AG04450 (cell line): ENCODE data around the gene SDK1. TPM values are rescaled to one million over a fixed set of nuclear protein-coding genes. Genes with fewer than 3 reads are reported as not detected.

Source experiments
- CTCF ChIA-PET: fragments of 300-600, 350-600 bp; formaldehyde crosslinking; extraction: SDS; loops from one replicate; lab custom pipeline; 2022; ENCODE audit warnings: antibody characterized with exemption, inconsistent platforms; lab: Charles Lee
- POLR2A ChIA-PET: fragments of 350-600 bp; formaldehyde crosslinking; extraction: SDS; loops from one replicate; lab custom pipeline; 2021; ENCODE audit warnings: antibody characterized with exemption, inconsistent platforms; lab: Yijun Ruan, JAX
- DNase-seq: peaks from one replicate; pipeline ENCODE4 v3.0.0-alpha.2; 2011; ENCODE audit warnings: low read depth, low spot score
- H3K27ac ChIP-seq: one replicate; pipeline ENCODE4 v1.5.1; 2012; ENCODE audit warnings: low read depth, low read length, control low read depth
- H3K27me3 ChIP-seq: one replicate; pipeline ENCODE4 v1.6.0; 2012; ENCODE audit warnings: low read length; ENCODE audit not compliant: control insufficient read depth, insufficient read depth
- H3K4me3 ChIP-seq: 2 replicates; pipeline ENCODE4 v1.5.1; 2011; ENCODE audit warnings: mild to moderate bottlenecking, low read depth, low read length, control low read depth
- H3K9me3 ChIP-seq: 2 replicates; pipeline ENCODE4 v1.5.1; 2012; ENCODE audit warnings: low read length; ENCODE audit not compliant: control insufficient read depth, insufficient read depth
- CTCF ChIP-seq: IDR thresholded peaks from 2 replicates; pipeline ENCODE4 v1.5.1; 2011; ENCODE audit warnings: low read depth, low read length, control low read depth, inconsistent platforms
- polyA plus RNA-seq: library from polyadenylated mRNA; depleted of rRNA; stranded (reverse); fragments of >200 nt; gene quantifications from 2 replicates; pipeline ENCODE4 v1.2.3, GENCODE V29; 2011

Gene SDK1
- polyA plus RNA-seq, 1 experiment: 2.2 TPM

DNA sequence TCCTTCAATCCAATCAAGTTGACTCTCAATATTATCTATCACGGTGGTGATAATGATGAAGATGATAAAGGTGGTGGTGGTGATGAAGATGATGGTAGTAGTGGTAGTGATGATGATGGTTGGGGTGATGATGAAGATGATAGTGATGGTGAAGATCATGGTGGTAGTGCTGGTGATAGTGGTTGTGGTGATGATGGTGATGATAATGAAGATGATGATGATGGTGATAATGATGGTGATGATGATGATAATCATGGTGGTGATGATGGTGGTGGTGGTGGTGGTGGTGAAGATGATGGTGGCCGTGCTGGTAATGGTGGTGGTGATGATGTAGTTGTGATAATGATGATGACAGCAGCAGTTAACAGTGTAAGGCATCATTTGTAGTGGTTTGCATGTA lies 29.8 kb upstream of the SDK1 start:
- CTCF ChIA-PET: no interaction called here
- H3K27ac ChIP-seq: no peak overlapping the region
- peaks cover 6% of the 10 kb centered on the region; the same call in 1 of the 2 replicates for H3K9me3 ChIP-seq
- DNase-seq: no peak
- POLR2A ChIA-PET: no interaction called here
- TF ChIP-seq CTCF: no peak
- H3K27me3 ChIP-seq: peaks cover 2% of the 10 kb centered on the region
- no peak overlapping the region for H3K4me3 ChIP-seq

DNA sequence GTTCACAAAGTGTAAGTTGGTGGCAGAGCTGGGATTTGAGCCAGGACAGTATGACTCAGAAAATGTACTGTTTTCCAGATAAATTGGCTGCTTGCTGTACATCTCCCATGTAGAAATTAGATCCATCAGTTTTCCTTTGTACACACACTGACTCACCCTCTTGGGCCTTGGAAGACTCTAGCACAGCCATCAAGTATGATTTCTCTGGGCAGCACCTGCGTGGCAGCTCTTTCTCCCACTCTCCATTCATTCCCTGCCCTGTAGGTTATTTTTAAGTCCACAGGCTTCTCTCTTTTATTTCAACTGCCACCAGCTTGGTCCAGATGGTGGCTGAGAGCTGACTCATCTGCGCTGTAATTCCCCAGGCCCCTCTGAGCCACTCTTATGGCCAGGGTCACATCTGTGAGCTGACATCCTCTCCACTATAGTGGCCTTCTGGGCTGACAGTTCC lies 28.3 kb upstream of the SDK1 start:
- Histone ChIP-seq H3K27ac (peak overlapping the region; percentile 78), H3K27me3 (no peaks in the 10 kb centered on the region), H3K9me3 (peaks cover 6% of the 10 kb centered on the region; the same call in 1 of the 2 replicates), H3K4me3 (no peak overlapping the region)
- POLR2A ChIA-PET: interaction anchor here (0.9 kb wide), 1 partner anchor 28 kb away, joined by 3 read pairs; no protein-coding TSS in a partner anchor
- no peak for TF ChIP-seq CTCF
- CTCF ChIA-PET: no interaction called here
- peak; percentile 92 for DNase-seq

GRCh38 chr7:3274131-3274530 lies 26.9 kb upstream of the SDK1 start:
- ChIA-PET POLR2A (no interaction called here), CTCF (no interaction called here)
- peaks cover 6% of the 10 kb centered on the region; the same call in 1 of the 2 replicates for H3K9me3 ChIP-seq
- no peak overlapping the region for H3K4me3 ChIP-seq
- H3K27me3 ChIP-seq: no peaks in the 10 kb centered on the region
- no peak for DNase-seq
- no peak overlapping the region for H3K27ac ChIP-seq
- no peak for TF ChIP-seq CTCF

DNA sequence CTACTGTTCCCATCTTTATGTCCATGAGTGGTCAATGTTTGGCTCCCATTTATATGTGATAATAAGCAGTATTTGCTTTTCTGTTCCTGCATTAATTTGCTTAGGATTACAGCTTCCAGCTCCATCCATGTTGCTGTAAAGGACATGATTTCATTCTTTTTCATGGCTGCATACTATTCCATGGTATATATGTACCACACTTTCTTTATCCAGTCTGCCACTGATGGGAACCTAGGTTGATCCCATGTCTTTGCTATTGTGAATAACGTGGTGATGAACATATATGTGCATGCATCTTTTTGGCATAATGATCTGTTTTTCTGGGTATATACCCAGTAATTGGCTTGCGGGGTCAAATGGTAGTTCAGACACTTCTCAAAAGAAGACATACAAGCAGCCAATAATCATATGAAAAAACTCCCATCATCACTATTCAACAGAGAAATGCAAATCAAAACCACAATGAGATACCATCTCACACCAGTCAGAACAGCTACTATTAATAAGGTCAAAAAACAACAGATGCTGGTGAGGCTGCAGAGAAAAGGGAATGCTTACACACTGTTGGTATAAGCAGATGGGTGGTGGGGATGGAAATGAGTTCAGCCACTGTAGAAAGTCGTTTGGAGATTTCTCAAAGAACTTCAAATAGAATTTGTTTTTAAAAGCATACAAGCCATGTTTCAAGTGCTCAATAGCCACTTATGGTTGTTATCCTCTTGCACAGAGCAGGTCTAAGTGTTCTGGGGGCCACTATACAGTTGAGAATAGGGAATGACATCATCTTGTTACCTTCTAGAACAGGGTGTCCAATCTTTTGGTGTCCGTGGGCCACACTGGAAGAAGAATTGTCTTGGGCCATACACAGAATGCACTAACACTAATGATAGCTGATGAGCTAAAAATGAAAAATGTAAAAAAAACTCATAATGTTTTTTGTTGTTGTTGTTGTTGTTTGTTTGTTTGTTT lies 23.2 kb upstream of the SDK1 start:
- POLR2A ChIA-PET: no interaction called here

More for the DNA sequence above, 23.2 kb upstream of the SDK1 start:
- DNase-seq: no peak
- H3K27me3 ChIP-seq: peaks cover 3% of the 10 kb centered on the region
- CTCF ChIA-PET: no interaction called here
- peaks cover 7% of the 10 kb centered on the region; the same call in 1 of the 2 replicates for H3K9me3 ChIP-seq
- no peak overlapping the region for H3K27ac ChIP-seq
- no peak for TF ChIP-seq CTCF
- no peak overlapping the region for H3K4me3 ChIP-seq
